ENCODE data around the gene MEST.

DNA sequence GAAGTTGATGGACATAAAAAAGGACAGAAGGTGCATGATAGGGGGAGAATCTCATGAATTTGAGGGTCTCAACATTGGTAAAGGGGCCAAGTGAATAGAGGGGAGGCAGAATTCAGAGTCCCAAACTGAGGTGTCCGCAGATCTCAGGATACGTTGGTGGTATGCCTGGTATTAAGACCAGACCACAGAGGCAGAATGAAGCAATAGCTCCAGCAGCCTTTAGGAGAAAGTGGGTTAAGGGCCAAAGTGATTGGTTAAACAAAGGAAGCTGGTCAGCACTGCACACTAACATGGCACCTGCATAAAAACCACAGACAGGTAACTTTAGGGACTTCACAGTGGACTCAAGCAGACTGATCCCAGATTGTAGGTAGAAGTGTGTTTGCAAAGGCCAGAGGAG lies 37.5 kb downstream of the MEST start:
- TF ChIP-seq, protein P1, sequence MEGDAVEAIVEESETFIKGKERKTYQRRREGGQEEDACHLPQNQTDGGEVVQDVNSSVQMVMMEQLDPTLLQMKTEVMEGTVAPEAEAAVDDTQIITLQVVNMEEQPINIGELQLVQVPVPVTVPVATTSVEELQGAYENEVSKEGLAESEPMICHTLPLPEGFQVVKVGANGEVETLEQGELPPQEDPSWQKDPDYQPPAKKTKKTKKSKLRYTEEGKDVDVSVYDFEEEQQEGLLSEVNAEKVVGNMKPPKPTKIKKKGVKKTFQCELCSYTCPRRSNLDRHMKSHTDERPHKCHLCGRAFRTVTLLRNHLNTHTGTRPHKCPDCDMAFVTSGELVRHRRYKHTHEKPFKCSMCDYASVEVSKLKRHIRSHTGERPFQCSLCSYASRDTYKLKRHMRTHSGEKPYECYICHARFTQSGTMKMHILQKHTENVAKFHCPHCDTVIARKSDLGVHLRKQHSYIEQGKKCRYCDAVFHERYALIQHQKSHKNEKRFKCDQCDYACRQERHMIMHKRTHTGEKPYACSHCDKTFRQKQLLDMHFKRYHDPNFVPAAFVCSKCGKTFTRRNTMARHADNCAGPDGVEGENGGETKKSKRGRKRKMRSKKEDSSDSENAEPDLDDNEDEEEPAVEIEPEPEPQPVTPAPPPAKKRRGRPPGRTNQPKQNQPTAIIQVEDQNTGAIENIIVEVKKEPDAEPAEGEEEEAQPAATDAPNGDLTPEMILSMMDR (IDR thresholded peaks at IDR 0.05; ENCODE audit: low read length) = no peak
- TF ChIP-seq EZH2 (IDR thresholded peaks at IDR 0.05; ENCODE audit: borderline replicate concordance, low read length) = no peak
